HCT116 (cell line): ENCODE measurements around the gene PDE4D. TPM values are rescaled to one million over a fixed set of nuclear protein-coding genes. Genes with fewer than 3 reads are reported as not detected.

Experiments
- ATAC-seq: fragments of 200-7000 bp; cut with Tn5 transposase; 2 replicates; pipeline ENCODE4 v1.9.1; 2020; ENCODE audit warnings: mild to moderate bottlenecking, moderate library complexity
- BruUV-seq: library from RNA; stranded (reverse); fragments of 400-500 nt; replicated peaks from 2 replicates; lab custom pipeline; 2021; lab: Mats Ljungman, UMichigan
- CTCF ChIA-PET: fragments of 300-600 bp; sonication (Branson Sonifier 250); formaldehyde crosslinking; loops from one replicate; lab custom pipeline; 2021; ENCODE audit warnings: antibody characterized with exemption; lab: Charles Lee
- POLR2A ChIA-PET: fragments of 300-600, 350-600 bp; sonication (Branson Sonifier 250); formaldehyde crosslinking; loops from one replicate; lab custom pipeline; 2021; ENCODE audit warnings: antibody characterized with exemption; lab: Charles Lee
- RAD21 ChIA-PET, 2 experiments: fragments of 300-600 bp; sonication (Branson Sonifier 250); formaldehyde crosslinking; loops; one replicate each; lab custom pipeline; 2023; ENCODE audit warnings: low total read pairs in 2 of 2; ENCODE audit not compliant: uncharacterized antibody in 2 of 2, unreplicated experiment in 2 of 2, low non-redundant PET in 1 of 2; lab: Charles Lee
- DNase-seq: peaks from one replicate; pipeline ENCODE4 v3.0.0-alpha.2; 2010; ENCODE audit warnings: low read depth, low spot score
- H2AFZ ChIP-seq: fragments of 200-600 bp; shearing (Covaris generic), sonication (generic); 2 replicates; pipeline ENCODE4 v1.6.1; 2017; ENCODE audit warnings: low read depth, mixed run types, mixed read lengths, antibody characterized with exemption, low read length; ENCODE audit not compliant: poor library complexity, severe bottlenecking
- H3K27ac ChIP-seq: 2 replicates; pipeline ENCODE4 v1.5.1; 2012; ENCODE audit warnings: low read depth, low read length
- H3K27me3 ChIP-seq: fragments of 200-600 bp; sonication (generic); 2 replicates; pipeline ENCODE4 v1.6.1; 2016; ENCODE audit warnings: mixed run types, low read length, mixed read lengths; ENCODE audit not compliant: insufficient read depth
- H3K36me3 ChIP-seq, 2 experiments: fragments of 200-500 bp in 1 of 2; fragments of 200-600 bp in 1 of 2; sonication (Bioruptor generic) in 1 of 2; sonication (generic) in 1 of 2; 2 replicates each; pipeline versions ENCODE4 v1.5.1 to v1.6.1; 2014 to 2016; ENCODE audit warnings: low read length in 2 of 2, inconsistent platforms in 1 of 2, mixed read lengths in 1 of 2, mixed run types in 1 of 2; ENCODE audit not compliant: insufficient read depth in 2 of 2, control insufficient read depth in 1 of 2
- H3K4me1 ChIP-seq, 2 experiments: fragments of 200-600 bp in 1 of 2; sonication (generic) in 1 of 2; 2 replicates each; pipeline versions ENCODE4 v1.5.1 to v1.6.1; 2012 to 2017; ENCODE audit warnings: low read length in 2 of 2, inconsistent platforms in 1 of 2, mild to moderate bottlenecking in 1 of 2, mixed read lengths in 1 of 2, mixed run types in 1 of 2, moderate library complexity in 1 of 2; ENCODE audit not compliant: insufficient read depth in 2 of 2, control insufficient read depth in 1 of 2
- H3K4me2 ChIP-seq: fragments of 200-600 bp; sonication (generic); 2 replicates; pipeline ENCODE4 v1.6.1; 2017; ENCODE audit warnings: mixed run types, low read length, mixed read lengths
- H3K4me3 ChIP-seq, 2 experiments: fragments of 200-600 bp in 1 of 2; sonication (generic) in 1 of 2; replicated peaks in 1 of 2; 2 replicates each; pipeline ENCODE4 v1.5.1; 2011 to 2016; ENCODE audit warnings: low read length in 2 of 2, control low read depth in 1 of 2, low read depth in 1 of 2, mild to moderate bottlenecking in 1 of 2, mixed read lengths in 1 of 2, mixed run types in 1 of 2
- H3K79me2 ChIP-seq: fragments of 200-600 bp; sonication (generic); 2 replicates; pipeline ENCODE4 v1.6.1; 2017; ENCODE audit warnings: mild to moderate bottlenecking, mixed run types, low read length, moderate library complexity, mixed read lengths; ENCODE audit not compliant: insufficient read depth
- H3K9ac ChIP-seq: fragments of 200-600 bp; sonication (generic); 2 replicates; pipeline ENCODE4 v1.6.1; 2016; ENCODE audit warnings: low read length, mixed read lengths
- H3K9me2 ChIP-seq: fragments of 200-600 bp; sonication (generic), shearing (Covaris generic); 2 replicates; pipeline ENCODE4 v1.6.1; 2017; ENCODE audit warnings: mixed run types, mild to moderate bottlenecking, moderate library complexity; ENCODE audit not compliant: insufficient read depth
- H3K9me3 ChIP-seq, 2 experiments: fragments of 200-500 bp in 1 of 2; fragments of 200-600 bp in 1 of 2; sonication (Bioruptor generic) in 1 of 2; sonication (generic) in 1 of 2; 2 replicates each; pipeline ENCODE4 v1.6.1; 2014 to 2017; ENCODE audit warnings: low read length in 2 of 2, mixed read lengths in 2 of 2, inconsistent platforms in 1 of 2, low read depth in 1 of 2, mild to moderate bottlenecking in 1 of 2, mixed run types in 1 of 2, moderate library complexity in 1 of 2; ENCODE audit not compliant: control insufficient read depth in 1 of 2, insufficient read depth in 1 of 2
- H4K20me1 ChIP-seq: fragments of 200-600 bp; sonication (generic), shearing (Covaris generic); 2 replicates; pipeline ENCODE4 v1.6.1; 2017; ENCODE audit warnings: mixed run types, mild to moderate bottlenecking, moderate library complexity; ENCODE audit not compliant: insufficient read depth
- ATF3 ChIP-seq: IDR thresholded peaks from 2 replicates; pipeline ENCODE4 v1.6.1; 2012
- CEBPB ChIP-seq: IDR thresholded peaks from 2 replicates; pipeline ENCODE4 v1.6.1; 2012; ENCODE audit warnings: low read depth
- JUND ChIP-seq: IDR thresholded peaks from 2 replicates; pipeline ENCODE4 v1.6.1; 2012
- MAX ChIP-seq: IDR thresholded peaks from 2 replicates; pipeline ENCODE4 v1.6.1; 2012
- RAD21 ChIP-seq: IDR thresholded peaks from 2 replicates; pipeline ENCODE4 v1.6.1; 2012; ENCODE audit warnings: low read depth, mild to moderate bottlenecking
- SP1 ChIP-seq: IDR thresholded peaks from 2 replicates; pipeline ENCODE4 v1.6.1; 2012; ENCODE audit warnings: low read depth
- SRF ChIP-seq: IDR thresholded peaks from 2 replicates; pipeline ENCODE4 v1.6.1; 2012; ENCODE audit warnings: low read depth
- ZFX ChIP-seq: fragments of 450-650 bp; IDR thresholded peaks from 2 replicates; pipeline ENCODE4 v1.6.1; 2017
- intact Hi-C: fragments of 100-400 bp; cut with micrococcal nuclease; formaldehyde crosslinking; loops from 2 replicates; pipeline ENCODE4 v1.10.0; 2022
- total RNA-seq: library from RNA; stranded (reverse); gene quantifications from one replicate; pipeline ENCODE4 v1.2.1, GENCODE V29; 2021; ENCODE audit not compliant: unreplicated experiment
- TF ChIP-seq, protein P1 (sequence below): IDR thresholded peaks from 2 replicates; pipeline ENCODE4 v1.6.1; 2011; ENCODE audit warnings: mild to moderate bottlenecking, low read length, moderate library complexity; ENCODE audit not compliant: insufficient replicate concordance; ENCODE audit errors: extremely low read depth
- TF ChIP-seq, protein P2 (sequence below), 3 experiments: fragments of 200-600 bp in 1 of 3; sonication (generic) in 1 of 3; IDR thresholded peaks in 2 of 3; conservative IDR thresholded peaks in 1 of 3; 2 replicates each; pipeline ENCODE4 v1.5.1; 2012 to 2017; ENCODE audit warnings: low read depth in 2 of 3, low read length in 2 of 3, antibody characterized with exemption in 1 of 3, borderline replicate concordance in 1 of 3, control low read depth in 1 of 3, mild to moderate bottlenecking in 1 of 3, mixed read lengths in 1 of 3, mixed run types in 1 of 3, moderate library complexity in 1 of 3; ENCODE audit not compliant: insufficient read depth in 1 of 3

PDE4D gene
- total RNA-seq, 1 experiment from 2014 or later: 1.1 TPM

DNA sequence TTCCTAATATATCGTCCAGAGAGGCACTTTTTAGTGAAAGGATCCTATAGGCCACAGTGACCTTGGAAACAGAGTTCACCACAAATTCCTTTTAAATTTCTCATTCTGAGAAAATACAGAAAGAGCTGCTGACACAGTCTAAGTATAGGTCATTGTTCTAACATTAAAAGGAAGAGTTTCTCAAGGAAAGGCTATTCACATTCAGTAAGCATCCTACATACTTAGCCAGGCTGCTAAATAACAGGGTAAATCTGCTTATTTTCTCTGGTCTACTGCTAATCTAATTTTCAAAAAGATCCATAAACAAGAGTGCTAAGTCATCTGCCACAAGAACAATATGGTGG, 313.7 kb downstream of the PDE4D start (continued):
- no peak for TF ChIP-seq CEBPB

- ATAC-seq: no peak
- H3K27me3 ChIP-seq: peaks cover 23% of the 10 kb centered on the region; the same call in 1 of the 2 replicates
- ChIA-PET CTCF (no interaction called here), RAD21 (no interaction called here), POLR2A (no interaction called here)
- H3K9me3 ChIP-seq: no peaks in the 10 kb centered on the region
- H3K79me2 ChIP-seq: no peaks in the 10 kb centered on the region
- BruUV-seq: no TSS peak
- DNase-seq: no peak
- no peaks in the 10 kb centered on the region for H3K4me1 ChIP-seq
- intact Hi-C loops: no loop called here
- H3K9ac ChIP-seq: no peak overlapping the region
- H3K27ac ChIP-seq: no peak overlapping the region
- no peaks in the 10 kb centered on the region for H3K9me2 ChIP-seq
- H3K4me2 ChIP-seq: no peak overlapping the region
- no peaks in the 10 kb centered on the region for H3K36me3 ChIP-seq
- TF ChIP-seq SP1 (no peak), RAD21 (no peak), MAX (no peak), SRF (no peak), JUND (no peak), ATF3 (no peak), ZFX (no peak)
- TF ChIP-seq, protein P1, sequence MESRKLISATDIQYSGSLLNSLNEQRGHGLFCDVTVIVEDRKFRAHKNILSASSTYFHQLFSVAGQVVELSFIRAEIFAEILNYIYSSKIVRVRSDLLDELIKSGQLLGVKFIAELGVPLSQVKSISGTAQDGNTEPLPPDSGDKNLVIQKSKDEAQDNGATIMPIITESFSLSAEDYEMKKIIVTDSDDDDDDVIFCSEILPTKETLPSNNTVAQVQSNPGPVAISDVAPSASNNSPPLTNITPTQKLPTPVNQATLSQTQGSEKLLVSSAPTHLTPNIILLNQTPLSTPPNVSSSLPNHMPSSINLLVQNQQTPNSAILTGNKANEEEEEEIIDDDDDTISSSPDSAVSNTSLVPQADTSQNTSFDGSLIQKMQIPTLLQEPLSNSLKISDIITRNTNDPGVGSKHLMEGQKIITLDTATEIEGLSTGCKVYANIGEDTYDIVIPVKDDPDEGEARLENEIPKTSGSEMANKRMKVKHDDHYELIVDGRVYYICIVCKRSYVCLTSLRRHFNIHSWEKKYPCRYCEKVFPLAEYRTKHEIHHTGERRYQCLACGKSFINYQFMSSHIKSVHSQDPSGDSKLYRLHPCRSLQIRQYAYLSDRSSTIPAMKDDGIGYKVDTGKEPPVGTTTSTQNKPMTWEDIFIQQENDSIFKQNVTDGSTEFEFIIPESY: no peak
- TF ChIP-seq, protein P2, sequence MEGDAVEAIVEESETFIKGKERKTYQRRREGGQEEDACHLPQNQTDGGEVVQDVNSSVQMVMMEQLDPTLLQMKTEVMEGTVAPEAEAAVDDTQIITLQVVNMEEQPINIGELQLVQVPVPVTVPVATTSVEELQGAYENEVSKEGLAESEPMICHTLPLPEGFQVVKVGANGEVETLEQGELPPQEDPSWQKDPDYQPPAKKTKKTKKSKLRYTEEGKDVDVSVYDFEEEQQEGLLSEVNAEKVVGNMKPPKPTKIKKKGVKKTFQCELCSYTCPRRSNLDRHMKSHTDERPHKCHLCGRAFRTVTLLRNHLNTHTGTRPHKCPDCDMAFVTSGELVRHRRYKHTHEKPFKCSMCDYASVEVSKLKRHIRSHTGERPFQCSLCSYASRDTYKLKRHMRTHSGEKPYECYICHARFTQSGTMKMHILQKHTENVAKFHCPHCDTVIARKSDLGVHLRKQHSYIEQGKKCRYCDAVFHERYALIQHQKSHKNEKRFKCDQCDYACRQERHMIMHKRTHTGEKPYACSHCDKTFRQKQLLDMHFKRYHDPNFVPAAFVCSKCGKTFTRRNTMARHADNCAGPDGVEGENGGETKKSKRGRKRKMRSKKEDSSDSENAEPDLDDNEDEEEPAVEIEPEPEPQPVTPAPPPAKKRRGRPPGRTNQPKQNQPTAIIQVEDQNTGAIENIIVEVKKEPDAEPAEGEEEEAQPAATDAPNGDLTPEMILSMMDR (IDR thresholded peaks at IDR 0.05 in 2 of 3, conservative IDR thresholded peaks at IDR 0.05 in 1 of 3; ENCODE audit: borderline replicate concordance in 1 of 3, insufficient read depth in 1 of 3, low read depth in 2 of 3, low read length in 2 of 3): no peak
- no peak overlapping the region for H3K4me3 ChIP-seq
- H4K20me1 ChIP-seq: no peaks in the 10 kb centered on the region
- H2AFZ ChIP-seq: no peak overlapping the region
These were observed 314.3 kb downstream of the PDE4D start for GRCh38 chr5:59579101-59579823.
